K562 treated with DMSO at 1 percent for 4 hours (cell line): Measurements from ENCODE around the gene CTXND2. TPM values are rescaled to one million over a fixed set of nuclear protein-coding genes. Genes with fewer than 3 reads are reported as not detected.

ENCODE experiments used
- total RNA-seq: library from RNA; unstranded; fragments of 300-600 nt; gene quantifications from 2 replicates; pipeline ENCODE4 v1.2.3, GENCODE V29; 2022; ENCODE audit not compliant: insufficient read depth

Gene CTXND2
- not detected in 2 replicates for total RNA-seq

DNA sequence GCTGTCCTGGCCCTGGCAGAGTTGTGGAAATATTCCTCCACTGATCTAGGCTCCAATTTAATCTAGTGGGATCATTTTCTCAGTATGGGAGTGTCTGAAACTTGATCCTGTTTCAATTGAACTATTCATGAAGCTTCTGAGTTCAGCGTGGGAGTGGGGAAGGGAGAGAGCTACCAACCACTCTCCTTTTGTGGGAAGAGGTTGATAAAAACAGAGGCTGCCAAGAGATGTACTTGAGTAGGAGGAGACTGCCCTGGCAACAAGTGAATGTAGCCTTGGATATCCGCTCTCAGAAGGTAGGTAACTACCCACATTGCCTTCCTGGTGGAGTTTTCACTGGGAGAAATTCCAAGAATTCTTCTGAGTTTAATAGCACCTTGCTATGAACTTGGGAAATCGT is at the start of gene CTXND2:
Gene CTXND2, plus strand, starts transcription at position 119 of the 400 bp plus-strand sequence. CDS start 25,179 bp downstream, outside the sequence.

DNA sequence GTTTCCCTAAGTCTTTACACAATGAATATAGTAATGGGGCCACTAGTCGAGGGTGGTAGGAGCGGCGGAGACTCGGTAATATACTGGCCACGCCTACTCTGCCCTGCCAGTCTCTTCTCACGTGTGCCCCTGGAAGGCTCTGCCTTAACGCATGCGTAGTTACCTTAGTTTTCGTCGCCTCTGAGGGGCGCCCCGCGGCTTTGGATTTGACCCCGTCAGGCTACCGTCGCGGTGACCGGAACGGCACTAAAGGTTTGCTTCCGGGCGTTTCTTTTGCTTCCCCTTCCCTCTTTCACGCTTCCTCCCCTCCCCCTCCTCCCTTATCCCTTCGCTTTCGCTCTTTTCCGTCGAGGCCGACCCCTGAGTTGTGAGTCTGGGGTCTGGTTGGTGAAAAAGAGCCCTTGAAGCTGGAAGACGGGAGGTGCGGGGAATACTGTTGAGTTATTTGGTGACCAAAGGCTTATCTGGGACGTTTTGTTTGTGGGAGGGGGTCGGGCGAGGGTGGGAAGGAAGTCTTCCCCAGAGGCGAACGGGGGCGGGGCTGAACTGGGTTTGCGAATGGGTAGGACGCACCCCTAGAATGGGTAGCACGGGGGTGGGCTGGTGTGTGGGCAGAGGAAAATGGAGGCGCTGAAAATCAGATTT is 39.3 kb downstream of the CTXND2 start, which contains the start of gene SETDB1:
Gene SETDB1, plus strand, starts transcription at position 267 of the 645 bp plus-strand sequence. CDS start 1,352 bp downstream, outside the sequence.

Other genes starting within 250 kb of the CTXND2 start
- gene GOLPH3L, start 190.0 kb upstream of the CTXND2 start, total RNA-seq = 14.2 and 19.6 TPM in 2 replicates
- not detected in 2 replicates for gene HORMAD1, start 166.2 kb upstream of the CTXND2 start, total RNA-seq
- gene CTSS, start 121.4 kb upstream of the CTXND2 start, total RNA-seq = 16.7 and 27.0 TPM in 2 replicates
- 8.9 and 10.8 TPM in 2 replicates for gene CTSK, start 78.9 kb upstream of the CTXND2 start, total RNA-seq
- 15.9 and 17.5 TPM in 2 replicates for gene ARNT, start 10.5 kb upstream of the CTXND2 start, total RNA-seq
- 12.7 and 16.5 TPM in 2 replicates for gene SETDB1, start 39.2 kb downstream of the CTXND2 start, total RNA-seq
- 178 and 212 TPM in 2 replicates for gene CERS2, start 87.7 kb downstream of the CTXND2 start, total RNA-seq
- 1.9 and 2.9 TPM in 2 replicates for gene ANXA9, start 95.2 kb downstream of the CTXND2 start, total RNA-seq
- 8.5 and 11.2 TPM in 2 replicates for gene MINDY1, start 119.8 kb downstream of the CTXND2 start, total RNA-seq
- 9.7 and 13.9 TPM in 2 replicates for gene PRUNE1, start 121.3 kb downstream of the CTXND2 start, total RNA-seq
- gene BNIPL, start 149.4 kb downstream of the CTXND2 start, total RNA-seq = 0.73 and 2.2 TPM in 2 replicates
- 2.8 and 3.7 TPM in 2 replicates for gene C1orf56, start 160.6 kb downstream of the CTXND2 start, total RNA-seq
- gene CDC42SE1, start 172.5 kb downstream of the CTXND2 start, total RNA-seq = 37.7 and 44.2 TPM in 2 replicates
- 6.1 TPM in 2 replicates for gene MLLT11, start 173.3 kb downstream of the CTXND2 start, total RNA-seq
- gene GABPB2, start 183.6 kb downstream of the CTXND2 start, total RNA-seq = 3.3 and 5.0 TPM in 2 replicates